Endothelial cell of umbilical vein (primary cell): ENCODE measurements around the gene SLC12A8. TPM values are rescaled to one million over a fixed set of nuclear protein-coding genes. Genes with fewer than 3 reads are reported as not detected.

Experiments
- BruUV-seq: library from RNA; stranded (reverse); fragments of 400-500 nt; replicated peaks from 2 replicates; lab custom pipeline; 2021; lab: Mats Ljungman, UMichigan
- CTCF ChIA-PET: fragments of 300-600, 350-600 bp; sonication (Branson Sonifier 250); formaldehyde crosslinking; loops from one replicate; lab custom pipeline; 2021; ENCODE audit warnings: antibody characterized with exemption, inconsistent platforms; lab: Charles Lee
- POLR2A ChIA-PET: fragments of 300-600, 350-600 bp; sonication (Branson Sonifier 250); formaldehyde crosslinking; loops from one replicate; lab custom pipeline; 2021; ENCODE audit warnings: antibody characterized with exemption, inconsistent platforms; lab: Charles Lee
- DNase-seq: peaks from one replicate; pipeline ENCODE4 v3.0.0-alpha.2; 2011; ENCODE audit warnings: low read depth, low spot score
- FAIRE-seq: peaks from 2 replicates; lab custom pipeline; 2011; peaks lifted over from hg19 to GRCh38; lab: Jason Lieb, UNC
- H2AFZ ChIP-seq: 2 replicates; pipeline ENCODE4 v1.6.0; 2012; ENCODE audit warnings: low read depth, low read length, control low read depth, inconsistent platforms
- H3K27ac ChIP-seq: 2 replicates; pipeline ENCODE4 v1.5.1; 2011; ENCODE audit warnings: low read depth, mild to moderate bottlenecking, control low read depth, low read length, moderate library complexity; ENCODE audit not compliant: insufficient read depth
- H3K27me3 ChIP-seq, 2 experiments: 2 replicates each; pipeline versions ENCODE4 v1.6.0 to v1.6.1; 2011; ENCODE audit warnings: low read length in 2 of 2, mixed read lengths in 1 of 2; ENCODE audit not compliant: control insufficient read depth in 2 of 2, insufficient read depth in 2 of 2
- H3K36me3 ChIP-seq, 2 experiments: 2 replicates in 1 of 2; 3 replicates in 1 of 2; pipeline ENCODE4 v1.5.1; 2011; ENCODE audit warnings: low read length in 2 of 2, mild to moderate bottlenecking in 1 of 2, moderate library complexity in 1 of 2; ENCODE audit not compliant: control insufficient read depth in 2 of 2, insufficient read depth in 2 of 2; ENCODE audit errors: extremely low read depth in 1 of 2
- H3K4me1 ChIP-seq: 3 replicates; pipeline ENCODE4 v1.5.1; 2011; ENCODE audit warnings: mild to moderate bottlenecking, low read length; ENCODE audit not compliant: control insufficient read depth, insufficient read depth; ENCODE audit errors: extremely low read depth
- H3K4me2 ChIP-seq: 2 replicates; pipeline ENCODE4 v1.6.1; 2011; ENCODE audit warnings: low read length, control low read depth, mixed read lengths; ENCODE audit not compliant: insufficient read depth
- H3K4me3 ChIP-seq, 3 experiments: fragments of 200-600 bp in 1 of 3; sonication (generic), shearing (Covaris generic) in 1 of 3; replicated peaks in 1 of 3; 2 replicates each; pipeline ENCODE4 v1.5.1; 2011 to 2016; ENCODE audit warnings: control low read depth in 3 of 3, low read length in 3 of 3, mild to moderate bottlenecking in 2 of 3, inconsistent platforms in 1 of 3, low read depth in 1 of 3, moderate library complexity in 1 of 3; ENCODE audit not compliant: insufficient read depth in 1 of 3
- H3K79me2 ChIP-seq: 2 replicates; pipeline ENCODE4 v1.6.0; 2012; ENCODE audit warnings: low read length, inconsistent platforms; ENCODE audit not compliant: control insufficient read depth, insufficient read depth
- H3K9ac ChIP-seq: replicated peaks from 2 replicates; pipeline ENCODE3; 2011; ENCODE audit warnings: low read length, control low read depth; ENCODE audit not compliant: insufficient read depth; ENCODE audit errors: extremely low read depth
- H3K9me1 ChIP-seq: replicated peaks from 3 replicates; pipeline ENCODE4 v1.6.0; 2011; ENCODE audit warnings: mild to moderate bottlenecking, low read length; ENCODE audit not compliant: control insufficient read depth, insufficient read depth; ENCODE audit errors: extremely low read depth
- H3K9me3 ChIP-seq: replicated peaks from 2 replicates; pipeline ENCODE4 v1.5.1; 2012; ENCODE audit warnings: low read length, inconsistent platforms; ENCODE audit not compliant: control insufficient read depth, insufficient read depth
- H4K20me1 ChIP-seq: replicated peaks from 2 replicates; pipeline ENCODE3; 2011; ENCODE audit warnings: mild to moderate bottlenecking, low read length; ENCODE audit not compliant: control insufficient read depth, insufficient read depth; ENCODE audit errors: extremely low read depth
- CTCF ChIP-seq, 2 donors: IDR thresholded peaks; 1 replicate in 1 of 2; 2 replicates in 1 of 2; pipeline ENCODE4 v1.5.1; 2011; ENCODE audit warnings: low read length in 2 of 2, mild to moderate bottlenecking in 2 of 2, moderate library complexity in 2 of 2, control low read depth in 1 of 2, inconsistent platforms in 1 of 2, low read depth in 1 of 2; ENCODE audit not compliant: insufficient read depth in 1 of 2; ENCODE audit errors: extremely low read depth in 1 of 2
- EZH2 ChIP-seq: IDR thresholded peaks from 2 replicates; pipeline ENCODE4 v1.6.1; 2012; ENCODE audit warnings: borderline replicate concordance, low read depth, mild to moderate bottlenecking, moderate library complexity, low read length, inconsistent platforms; ENCODE audit not compliant: severe bottlenecking
- FOS ChIP-seq: IDR thresholded peaks from 2 replicates; pipeline ENCODE4 v1.6.1; 2011; ENCODE audit warnings: mild to moderate bottlenecking, low read length, moderate library complexity, borderline replicate concordance; ENCODE audit not compliant: insufficient read depth
- GATA2 ChIP-seq: IDR thresholded peaks from 2 replicates; pipeline ENCODE4 v1.7.0; 2011; ENCODE audit warnings: low read depth, mild to moderate bottlenecking, moderate library complexity, mixed read lengths, low read length; ENCODE audit not compliant: insufficient read length, insufficient read depth
- JUN ChIP-seq: IDR thresholded peaks from 2 replicates; pipeline ENCODE4 v1.6.1; 2011; ENCODE audit warnings: borderline replicate concordance, low read depth; ENCODE audit not compliant: insufficient read length, insufficient read depth
- MAX ChIP-seq: IDR thresholded peaks from 2 replicates; pipeline ENCODE4 v1.6.1; 2011; ENCODE audit not compliant: insufficient read depth, insufficient read length
- MYC ChIP-seq: IDR thresholded peaks from one replicate; pipeline ENCODE4 v1.6.1; 2011; ENCODE audit warnings: mild to moderate bottlenecking, low read depth, low read length
- POLR2A ChIP-seq: IDR thresholded peaks from 2 replicates; pipeline ENCODE4 v1.6.1; 2012; ENCODE audit warnings: low read depth, mild to moderate bottlenecking, control low read depth, low read length
- POLR2AphosphoS5 ChIP-seq: IDR thresholded peaks from 2 replicates; pipeline ENCODE4 v1.6.1; 2012; ENCODE audit warnings: low read depth, mild to moderate bottlenecking, control low read depth, low read length, moderate library complexity; ENCODE audit not compliant: insufficient read depth
- dilution Hi-C: fragments of 300-500 bp; cut with MboI; formaldehyde crosslinking; loops from one replicate; pipeline ENCODE4 v1.15.0; 2019; ENCODE audit warnings: low sequenced_read_pairs; ENCODE audit not compliant: extremely low pct_ligation_motif_present
- intact Hi-C: fragments of 100-400 bp; cut with micrococcal nuclease; formaldehyde crosslinking; loops from one replicate; pipeline ENCODE4 v1.10.0; 2022
- polyA plus RNA-seq, 4 experiments: library from polyadenylated mRNA; depleted of rRNA in 3 of 4; stranded (reverse) in 3 of 4; unstranded in 1 of 4; fragments of >200 nt; gene quantifications; 2 replicates each; pipeline versions ENCODE4 v1.2.1 to v1.2.3, GENCODE V29; 2011 to 2012; ENCODE audit warnings: missing spikeins in 1 of 4
- total RNA-seq: library from RNA; stranded (reverse); gene quantifications from 2 replicates; pipeline ENCODE4 v1.2.3, GENCODE V29; 2021

SLC12A8 gene
- total and polyA plus RNA-seq, 2 donors (not counting 3 experiments of a cell fraction or from before 2014, with no cell fraction given): 0.86 to 0.90 TPM

GRCh38 chr3:125078951-125079674, 133.4 kb downstream of the SLC12A8 start:
- dilution Hi-C loops (no loop called here), intact Hi-C loops (no loop called here)
- FAIRE-seq (peak; percentile 57), DNase-seq (no peak)
- H3K36me3 ChIP-seq: no peaks in the 10 kb centered on the region
- no peak overlapping the region for H3K4me3 ChIP-seq
- ChIA-PET POLR2A (no interaction called here), CTCF (interaction anchor here (0.6 kb wide), 1 partner anchor 174 kb away, joined by 3 read pairs; no protein-coding TSS in a partner anchor)
- H3K4me1 ChIP-seq: peaks cover 6% of the 10 kb centered on the region
- no peak overlapping the region for H3K27ac ChIP-seq
- H3K4me2 ChIP-seq: peak overlapping the region; percentile 16
- no peaks in the 10 kb centered on the region for H3K9me3 ChIP-seq
- H4K20me1 ChIP-seq: no peaks in the 10 kb centered on the region
- H3K9ac ChIP-seq: no peak overlapping the region
- TF ChIP-seq FOS (no peak), MYC (no peak), POLR2AphosphoS5 (no peak), MAX (no peak), GATA2 (no peak), JUN (no peak), EZH2 (no peak), CTCF (IDR thresholded peaks at IDR 0.05; ENCODE audit: extremely low read depth in 1 of 2, insufficient read depth in 1 of 2, low read depth in 1 of 2, low read length in 2 of 2) (no peak), POLR2A (no peak)
- no TSS peak for BruUV-seq
- no peaks in the 10 kb centered on the region for H3K27me3 ChIP-seq
- H2AFZ ChIP-seq: no peak overlapping the region
- H3K79me2 ChIP-seq: no peaks in the 10 kb centered on the region
- no peaks in the 10 kb centered on the region for H3K9me1 ChIP-seq
